Neuronal stem cell (in vitro differentiated cells): Measurements from ENCODE around the gene MLIP.

Source experiments
- DNase-seq: peaks from one replicate; pipeline ENCODE4 v3.0.0-alpha.2; 2013; ENCODE audit warnings: low spot score
- H2AFZ ChIP-seq: one replicate; pipeline ENCODE4 v1.6.1; 2013; ENCODE audit warnings: mild to moderate bottlenecking, low read length, inconsistent platforms
- H2AK5ac ChIP-seq: 2 replicates; pipeline ENCODE4 v1.6.1; 2013; ENCODE audit warnings: low read depth, mild to moderate bottlenecking, inconsistent platforms, low read length, moderate library complexity, mixed read lengths
- H2BK120ac ChIP-seq: 2 replicates; pipeline ENCODE4 v1.6.1; 2013; ENCODE audit warnings: low read depth, mild to moderate bottlenecking, inconsistent platforms, low read length, moderate library complexity, mixed read lengths
- H2BK12ac ChIP-seq: one replicate; pipeline ENCODE4 v1.6.1; 2013; ENCODE audit warnings: low read length, inconsistent platforms
- H2BK15ac ChIP-seq: 2 replicates; pipeline ENCODE4 v1.6.1; 2013; ENCODE audit warnings: mild to moderate bottlenecking, low read length, inconsistent platforms, mixed read lengths
- H2BK5ac ChIP-seq: one replicate; pipeline ENCODE4 v1.6.1; 2013; ENCODE audit warnings: inconsistent platforms, mild to moderate bottlenecking, low read length, moderate library complexity
- H3K14ac ChIP-seq: one replicate; pipeline ENCODE4 v1.6.1; 2013; ENCODE audit warnings: low read length, inconsistent platforms
- H3K18ac ChIP-seq: 2 replicates; pipeline ENCODE4 v1.6.1; 2013; ENCODE audit warnings: low read length, inconsistent platforms
- H3K23ac ChIP-seq: 2 replicates; pipeline ENCODE4 v1.6.1; 2013; ENCODE audit warnings: low read depth, mild to moderate bottlenecking, mixed read lengths, low read length, inconsistent platforms; ENCODE audit not compliant: poor library complexity
- H3K27ac ChIP-seq: replicated peaks from 3 replicates; pipeline ENCODE4 v1.5.1; 2013; ENCODE audit warnings: low read length, inconsistent platforms
- H3K27me3 ChIP-seq, 3 experiments: 2 replicates each; pipeline ENCODE4 v1.6.1; 2013; ENCODE audit warnings: low read length in 3 of 3, mild to moderate bottlenecking in 2 of 3, inconsistent platforms in 1 of 3, low read depth in 1 of 3, mixed read lengths in 1 of 3, moderate library complexity in 1 of 3; ENCODE audit not compliant: control insufficient read depth in 3 of 3, insufficient read depth in 3 of 3
- H3K36me3 ChIP-seq, 2 donors: replicated peaks in 1 of 2; 2 replicates each; pipeline ENCODE4 v1.6.1; 2013; ENCODE audit warnings: low read length in 2 of 2; ENCODE audit not compliant: control insufficient read depth in 2 of 2, insufficient read depth in 2 of 2
- H3K4ac ChIP-seq: 2 replicates; pipeline ENCODE4 v1.6.1; 2013; ENCODE audit warnings: inconsistent platforms, mild to moderate bottlenecking, low read length, moderate library complexity
- H3K4me1 ChIP-seq, 2 donors: 1 replicate in 1 of 2; 2 replicates in 1 of 2; pipeline ENCODE4 v1.6.1; 2013; ENCODE audit warnings: low read length in 2 of 2, low read depth in 1 of 2; ENCODE audit not compliant: control insufficient read depth in 2 of 2, insufficient read depth in 1 of 2
- H3K4me2 ChIP-seq: one replicate; pipeline ENCODE4 v1.6.1; 2013; ENCODE audit warnings: mild to moderate bottlenecking, low read length, inconsistent platforms; ENCODE audit not compliant: insufficient read depth, poor library complexity, severe bottlenecking
- H3K4me3 ChIP-seq, 2 donors: 2 replicates each; pipeline ENCODE4 v1.5.1; 2013; ENCODE audit warnings: low read length in 2 of 2, mild to moderate bottlenecking in 2 of 2, inconsistent platforms in 1 of 2, moderate library complexity in 1 of 2
- H3K79me1 ChIP-seq: one replicate; pipeline ENCODE4 v1.6.1; 2013; ENCODE audit warnings: low read depth, mild to moderate bottlenecking, inconsistent platforms, low read length, moderate library complexity
- H3K9ac ChIP-seq: one replicate; pipeline ENCODE4 v1.6.1; 2013; ENCODE audit warnings: mild to moderate bottlenecking, low read depth, low read length, inconsistent platforms; ENCODE audit not compliant: poor library complexity
- H3K9me3 ChIP-seq, 2 donors: replicated peaks in 1 of 2; 2 replicates each; pipeline versions ENCODE3 to v1.6.1; 2013; ENCODE audit warnings: low read length in 2 of 2, mild to moderate bottlenecking in 2 of 2, inconsistent platforms in 1 of 2, low read depth in 1 of 2, mixed read lengths in 1 of 2, moderate library complexity in 1 of 2; ENCODE audit not compliant: control insufficient read depth in 2 of 2, insufficient read depth in 1 of 2
- H4K8ac ChIP-seq: one replicate; pipeline ENCODE4 v1.6.1; 2013; ENCODE audit warnings: low read depth, mild to moderate bottlenecking, inconsistent platforms, low read length, moderate library complexity
- H4K91ac ChIP-seq: one replicate; pipeline ENCODE4 v1.6.1; 2013; ENCODE audit warnings: low read length, low read depth, mild to moderate bottlenecking, inconsistent platforms; ENCODE audit not compliant: poor library complexity
- WGBS, 2 donors: extraction: QIAGEN DNeasy Blood & Tissue Kit; methylation state at CpG; one replicate each; pipeline ENCODE4 v1.1.7; 2013; ENCODE audit warnings: missing lambda C conversion rate in 2 of 2, mixed read lengths in 1 of 2; ENCODE audit not compliant: insufficient read length in 2 of 2, insufficient replicate concordance in 1 of 2; ENCODE audit errors: extremely low coverage in 2 of 2; 5-methylcytosine and 5-hydroxymethylcytosine counted together

The MLIP gene

DNA sequence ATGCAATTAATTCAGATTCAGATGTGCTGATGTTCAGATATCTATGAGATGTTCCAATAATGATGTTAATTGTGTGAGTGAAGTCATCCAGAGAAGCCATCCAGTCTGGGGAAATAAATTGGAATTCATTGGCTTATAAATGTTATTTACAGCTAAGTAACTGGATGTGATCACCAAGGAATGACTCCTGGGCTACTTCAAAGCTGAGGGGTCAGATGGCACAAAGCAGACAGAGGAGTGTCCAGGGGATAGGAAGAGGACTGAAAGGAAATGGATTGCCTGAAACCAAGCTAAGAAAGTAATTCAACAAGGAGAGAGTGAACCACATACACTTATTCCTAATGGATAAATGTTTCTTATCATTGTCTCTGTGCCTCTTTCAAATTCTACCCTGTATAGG lies 4.5 kb upstream of the MLIP start:
- Histone ChIP-seq H3K4me2 (no peak overlapping the region), H2AFZ (no peak overlapping the region), H2BK15ac (no peak overlapping the region), H3K9me3 (no peaks in the 10 kb centered on the region), H3K4me1 (no peaks in the 10 kb centered on the region), H3K36me3 (no peaks in the 10 kb centered on the region), H3K4me3 (no peak overlapping the region), H3K14ac (no peak overlapping the region), H4K91ac (no peak overlapping the region), H3K23ac (no peak overlapping the region), H3K9ac (no peak overlapping the region), H2BK120ac (no peak overlapping the region), H2BK12ac (no peak overlapping the region), H3K27me3 (no peaks in the 10 kb centered on the region), H2AK5ac (no peak overlapping the region), H3K27ac (no peak overlapping the region), H4K8ac (no peak overlapping the region), H3K79me1 (no peaks in the 10 kb centered on the region), H3K4ac (no peak overlapping the region), H3K18ac (no peak overlapping the region), H2BK5ac (no peak overlapping the region)
- no peak for DNase-seq

- no peak for DNase-seq
- Histone ChIP-seq H3K18ac (no peak overlapping the region), H3K23ac (no peak overlapping the region), H3K9ac (no peak overlapping the region), H3K14ac (no peak overlapping the region), H2BK15ac (no peak overlapping the region), H4K8ac (no peak overlapping the region), H3K27me3 (no peaks in the 10 kb centered on the region), H3K4me1 (no peaks in the 10 kb centered on the region), H3K9me3 (no peaks in the 10 kb centered on the region), H4K91ac (no peak overlapping the region), H2BK12ac (no peak overlapping the region), H2BK120ac (no peak overlapping the region), H3K4me3 (no peak overlapping the region), H3K27ac (no peak overlapping the region), H3K4me2 (no peak overlapping the region), H3K36me3 (no peaks in the 10 kb centered on the region), H3K4ac (no peak overlapping the region), H2AFZ (no peak overlapping the region), H2BK5ac (no peak overlapping the region), H3K79me1 (no peaks in the 10 kb centered on the region), H2AK5ac (no peak overlapping the region)
- WGBS, 2 donors, result no CpG with 5 or more reads among the region's 8 CpGs
These were observed 3.7 kb upstream of the MLIP start for GRCh38 chr6:54107470-54108090.

DNA sequence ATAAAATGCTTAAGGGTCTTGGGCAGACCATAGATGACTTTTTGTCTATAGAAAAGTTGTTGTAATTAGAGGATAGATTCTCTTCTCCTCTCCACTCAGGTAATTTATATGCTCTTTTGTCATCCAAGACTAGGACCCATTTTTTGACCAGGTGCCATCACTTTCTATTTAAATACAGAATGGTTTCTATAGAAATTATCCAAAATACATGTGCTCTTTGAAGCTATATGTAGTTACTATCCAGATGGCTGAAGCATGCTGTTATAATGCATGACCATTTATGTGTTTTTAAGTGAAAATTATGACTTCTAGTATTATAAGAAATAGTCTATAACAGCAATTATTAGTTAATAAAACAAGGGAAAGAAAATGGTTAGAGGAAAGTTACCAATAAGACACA lies 3.0 kb upstream of the MLIP start:
- Histone ChIP-seq H3K79me1 (no peaks in the 10 kb centered on the region), H3K36me3 (no peaks in the 10 kb centered on the region), H3K4me2 (no peak overlapping the region), H3K27ac (no peak overlapping the region), H4K8ac (no peak overlapping the region), H3K9me3 (no peaks in the 10 kb centered on the region), H3K23ac (no peak overlapping the region), H2BK15ac (no peak overlapping the region), H2AK5ac (no peak overlapping the region), H2BK120ac (no peak overlapping the region), H3K14ac (no peak overlapping the region), H3K4me1 (no peaks in the 10 kb centered on the region), H2BK5ac (no peak overlapping the region), H4K91ac (no peak overlapping the region), H2BK12ac (no peak overlapping the region), H3K4ac (no peak overlapping the region), H3K18ac (no peak overlapping the region), H3K27me3 (no peaks in the 10 kb centered on the region), H3K4me3 (no peak overlapping the region), H3K9ac (no peak overlapping the region), H2AFZ (no peak overlapping the region)
- no peak for DNase-seq

DNA sequence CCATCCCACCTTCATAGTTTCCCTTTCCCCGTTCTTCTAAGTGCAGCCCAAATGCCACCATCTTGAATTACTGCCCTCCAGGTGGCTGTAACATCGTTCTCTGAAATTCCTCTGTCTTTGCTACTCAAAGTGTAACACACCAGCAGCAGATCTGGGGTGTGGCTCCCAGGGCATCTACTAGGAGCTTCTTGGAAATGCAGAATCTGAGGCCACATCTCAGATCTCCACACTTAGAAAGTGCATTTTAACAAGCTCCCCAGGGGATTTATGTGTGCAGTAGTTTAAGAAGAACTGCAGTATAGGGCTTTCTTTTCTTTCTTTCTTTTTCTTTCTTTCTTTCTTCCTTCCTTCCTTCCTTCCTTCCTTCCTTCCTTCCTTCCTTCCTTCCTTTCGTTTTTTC lies 1.7 kb upstream of the MLIP start:
- H2BK12ac ChIP-seq, result no peak overlapping the region
- no peaks in the 10 kb centered on the region for H3K4me1 ChIP-seq

More for the DNA sequence above, 1.7 kb upstream of the MLIP start:
- Histone ChIP-seq H3K36me3 (no peaks in the 10 kb centered on the region), H3K4ac (no peak overlapping the region), H2BK15ac (no peak overlapping the region), H2AFZ (no peak overlapping the region), H3K14ac (no peak overlapping the region), H3K4me2 (no peak overlapping the region), H2BK5ac (no peak overlapping the region), H2BK120ac (no peak overlapping the region), H3K27me3 (no peaks in the 10 kb centered on the region), H4K8ac (no peak overlapping the region), H2AK5ac (no peak overlapping the region), H3K9ac (no peak overlapping the region), H3K4me3 (no peak overlapping the region), H3K18ac (no peak overlapping the region), H4K91ac (no peak overlapping the region), H3K79me1 (no peaks in the 10 kb centered on the region), H3K23ac (no peak overlapping the region), H3K9me3 (no peaks in the 10 kb centered on the region), H3K27ac (no peak overlapping the region)
- DNase-seq, result no peak
- no CpG with 5 or more reads among the region's 3 CpGs for WGBS, 2 donors
